ENCODE data around the gene ZNF106.
A peak's percentile ranks its signal among the peaks of the same experiment; 100 is the strongest.

Gene ZNF106

DNA sequence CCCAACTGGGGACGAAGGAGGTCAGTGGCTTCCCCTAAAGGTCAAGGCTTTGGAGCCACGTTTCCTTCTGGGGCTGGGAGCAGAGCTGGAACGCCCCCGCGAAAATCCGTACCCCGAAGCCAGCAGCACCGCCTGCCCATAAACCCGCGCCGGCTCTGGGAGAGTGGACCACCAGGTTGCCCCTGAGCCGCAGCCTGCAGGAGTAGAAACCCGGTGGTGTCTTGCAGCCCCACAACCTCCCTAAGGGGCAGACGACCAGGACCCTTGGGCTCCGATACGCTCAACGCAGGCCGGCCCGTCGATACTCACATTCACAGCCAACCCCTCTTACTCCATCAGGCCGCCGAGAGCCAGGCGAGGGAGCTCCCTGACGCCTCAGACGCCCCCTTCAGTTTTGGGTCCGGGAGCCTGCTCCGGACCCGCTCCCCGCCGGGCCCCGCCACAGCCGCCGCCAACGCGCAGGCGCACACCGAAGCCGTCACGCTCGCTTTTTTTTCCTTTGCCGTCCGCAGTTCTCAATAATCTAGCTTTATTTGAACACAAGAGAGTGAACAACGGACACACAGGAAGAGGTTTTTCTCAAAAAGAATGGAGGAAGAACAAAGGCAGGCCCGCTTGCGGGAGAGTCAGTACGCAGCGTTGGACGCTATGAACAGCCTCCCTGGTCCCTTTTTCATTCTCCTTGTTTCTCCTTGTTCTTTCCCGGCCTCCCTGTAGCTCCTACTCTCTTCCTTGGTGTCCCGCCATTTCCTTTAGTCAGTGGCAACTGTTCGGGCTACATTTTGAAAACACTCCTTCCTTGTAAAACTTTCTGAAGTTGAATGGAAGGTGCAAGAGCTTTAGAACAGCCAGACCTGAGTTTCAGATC, at the start of gene ZNF106:
TSS of gene ZNF106 (minus strand) at position 471 of the 868 bp plus-strand sequence. CDS start 18,852 bp downstream, outside the sequence.
- DNase-seq, result peak; percentile 36 to 91 (median 80)

DNA sequence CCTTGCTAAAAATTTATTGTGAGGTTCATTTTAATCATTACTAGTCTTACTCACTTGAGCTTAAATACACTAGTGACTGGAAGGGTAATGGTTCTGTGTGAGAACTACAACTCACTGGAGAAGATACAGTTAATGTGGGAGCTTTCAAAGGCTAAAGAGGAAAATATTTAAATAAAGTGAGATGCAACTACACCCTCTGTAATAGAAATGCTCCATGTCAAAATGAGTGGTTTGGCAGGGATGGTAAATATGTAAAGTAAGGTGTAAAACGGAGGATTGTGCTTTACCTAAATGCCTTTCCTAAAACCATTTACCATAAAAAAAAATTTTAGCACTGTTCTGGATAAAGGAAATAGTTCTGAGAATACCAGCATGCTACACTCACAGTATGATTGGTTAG, 42.3 kb upstream of the ZNF106 start:
- DNase-seq, result no peak

DNA sequence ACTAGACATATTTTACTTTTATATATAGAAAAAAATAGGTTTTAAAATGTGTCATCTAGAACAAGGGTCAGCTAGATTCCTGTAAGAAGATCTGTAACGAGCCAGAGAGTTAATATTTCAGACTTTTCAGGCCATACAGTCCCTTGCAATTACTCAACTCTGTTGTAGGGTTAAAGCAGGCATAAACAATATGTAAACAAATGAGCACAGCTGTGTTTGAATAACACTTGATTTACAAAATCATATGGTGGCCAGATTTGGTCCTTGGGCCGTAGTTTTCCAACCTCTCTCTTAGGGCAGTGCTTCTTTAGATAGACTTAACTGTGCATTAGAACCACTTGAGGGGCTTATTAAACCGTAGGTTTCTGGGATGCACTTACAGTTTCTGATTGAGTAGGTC, 38.0 kb upstream of the ZNF106 start:
- no peak for DNase-seq

DNA sequence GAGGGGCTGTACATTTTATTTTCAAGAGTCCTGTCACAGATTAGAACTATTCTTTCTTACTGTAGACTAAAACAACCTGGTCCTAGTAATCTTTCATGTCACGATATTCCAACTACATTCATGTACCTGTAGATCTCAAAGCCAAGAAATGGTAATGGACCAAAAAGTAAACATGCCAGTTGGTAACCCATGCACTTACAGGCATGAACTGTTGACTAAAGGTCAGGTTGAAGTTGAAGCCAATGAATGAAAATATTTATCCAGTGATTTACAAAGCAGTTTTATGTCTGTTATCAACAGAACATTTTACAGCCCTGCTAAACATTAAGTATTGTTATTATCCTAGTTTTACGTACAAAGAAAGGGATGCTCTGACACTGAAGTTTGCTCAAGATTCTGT, 32.4 kb upstream of the ZNF106 start:
- no peak for DNase-seq

DNA sequence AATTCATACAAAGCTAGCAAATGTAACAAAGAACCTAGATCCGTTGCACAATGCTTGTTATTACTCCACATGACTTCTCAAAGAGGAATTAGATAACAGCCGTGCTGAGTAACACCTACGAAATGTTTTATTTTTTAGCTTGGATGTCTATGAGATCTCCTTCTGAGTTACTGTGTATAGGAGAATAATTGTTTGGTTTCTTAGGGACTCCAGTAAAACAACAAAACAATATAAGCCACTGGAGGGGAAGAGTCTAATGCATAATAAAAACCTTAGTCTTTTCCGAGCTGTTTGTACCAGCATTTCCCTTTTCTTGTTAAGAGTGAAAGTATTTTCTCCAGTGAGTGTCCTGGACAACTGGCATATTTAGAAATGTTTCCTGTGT, 20.1 kb upstream of the ZNF106 start:
- DNase-seq, result no peak

DNA sequence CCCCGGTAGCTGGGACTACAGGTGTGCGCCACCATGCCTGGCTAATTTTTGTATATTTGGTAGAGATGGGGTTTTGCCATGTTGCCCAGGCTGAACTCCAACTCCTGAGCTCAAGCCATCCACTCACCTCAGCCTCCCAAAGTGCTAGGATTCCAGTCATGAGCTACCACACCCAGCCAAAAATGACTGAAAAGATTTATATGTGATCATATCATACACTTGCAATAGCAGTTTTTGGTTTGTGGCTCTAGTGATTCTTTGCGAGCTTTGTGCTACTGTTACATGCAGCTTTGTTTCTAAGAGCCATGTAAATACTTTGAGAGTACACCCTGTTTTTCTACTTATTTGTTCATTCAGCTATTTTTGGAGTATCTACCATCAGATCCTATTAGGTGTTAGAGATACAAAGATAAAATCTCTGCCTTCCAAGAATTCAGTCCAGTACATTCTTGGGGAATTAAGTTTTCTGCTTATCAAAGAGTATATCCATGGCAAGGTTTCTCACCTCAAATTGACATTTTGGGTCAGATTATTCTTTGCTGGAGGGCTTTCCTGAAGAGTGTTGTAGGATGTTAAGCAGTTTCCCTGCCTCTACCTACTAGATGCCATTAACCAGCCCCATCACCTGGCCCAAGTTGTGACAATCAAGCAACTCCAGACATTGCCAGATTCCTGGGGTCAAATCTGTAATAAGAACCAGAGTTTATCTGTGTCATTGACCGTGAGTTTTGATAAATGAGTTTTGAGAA, 19.5 kb upstream of the ZNF106 start:
- DNase-seq, result no peak

DNA sequence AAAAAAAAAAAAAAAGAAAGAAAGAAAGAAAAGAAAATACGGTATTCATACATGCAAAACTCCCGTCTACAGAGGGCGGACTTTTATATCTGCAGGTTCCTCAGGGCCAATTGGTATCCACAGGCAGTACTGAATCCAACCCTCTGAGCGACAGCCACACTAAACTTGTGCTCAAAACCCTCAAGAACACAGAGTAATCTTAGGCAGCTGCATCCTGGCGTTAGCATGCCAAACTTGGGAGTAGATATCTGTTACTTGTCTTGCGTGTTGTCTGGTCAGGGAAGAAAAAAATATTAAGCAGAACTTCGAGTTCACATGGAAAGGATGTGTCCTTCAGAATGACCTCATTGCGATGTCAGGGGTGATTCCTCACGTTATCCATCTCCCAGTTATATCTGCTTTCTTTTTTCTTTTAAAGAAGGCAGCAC, 17.3 kb upstream of the ZNF106 start:
- no peak for DNase-seq

DNA sequence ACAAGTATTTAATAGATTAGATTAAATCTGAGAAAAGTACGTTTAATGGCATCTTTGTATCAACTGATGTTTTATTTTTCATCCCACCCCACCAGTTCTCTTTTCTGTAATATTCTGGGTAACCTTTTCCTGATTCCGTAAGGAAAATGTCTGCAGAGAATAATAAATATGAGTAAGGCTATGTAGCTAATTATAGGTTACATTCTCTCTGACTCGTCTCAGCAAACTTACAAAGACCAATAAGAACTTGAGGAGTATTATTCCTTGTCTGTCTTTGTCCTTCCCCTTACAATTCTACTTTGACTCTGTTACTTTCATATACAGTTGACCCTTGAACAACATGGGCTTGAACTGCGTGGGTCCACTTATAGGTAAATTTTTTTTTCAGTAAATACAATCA, 16.6 kb upstream of the ZNF106 start:
- no peak for DNase-seq

DNA sequence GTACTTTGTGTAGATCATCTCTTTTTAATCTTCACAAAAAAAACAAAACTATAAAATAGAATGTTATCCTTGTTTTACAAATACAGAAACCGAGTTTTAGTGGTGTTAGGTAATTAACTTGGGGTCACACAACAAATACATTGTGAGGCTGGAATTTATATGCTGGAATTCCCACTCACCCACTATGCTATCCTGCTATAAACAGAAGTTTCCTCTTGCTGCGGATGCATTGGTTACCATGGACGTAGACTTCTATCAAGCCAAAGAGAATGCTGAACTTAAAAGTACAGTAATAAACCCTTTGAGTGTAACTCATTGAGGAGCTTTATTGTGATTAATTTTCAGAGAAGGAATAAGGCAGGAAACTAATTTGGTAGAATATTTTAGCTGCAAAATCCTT, 13.7 kb upstream of the ZNF106 start:
- no peak for DNase-seq

DNA sequence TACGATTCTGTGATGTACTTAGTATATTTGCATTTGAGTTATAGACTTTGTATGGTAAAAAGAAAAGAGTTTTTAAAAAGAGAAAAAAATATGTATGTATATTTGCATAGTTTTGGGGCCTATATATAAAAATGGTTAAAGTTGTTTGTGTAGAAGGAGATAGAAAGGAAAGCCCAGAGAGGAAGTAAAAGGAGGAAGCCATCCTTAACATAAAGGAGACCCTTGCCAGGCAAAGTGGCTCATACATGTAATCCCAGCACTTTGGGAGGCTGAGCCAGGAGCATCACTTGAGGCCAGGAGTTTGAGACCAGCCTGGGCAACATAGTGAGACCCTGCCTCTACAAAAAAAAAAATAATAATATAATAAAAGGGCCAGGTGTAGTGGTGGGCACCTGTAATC, 12.9 kb upstream of the ZNF106 start:
- no peak for DNase-seq

DNA sequence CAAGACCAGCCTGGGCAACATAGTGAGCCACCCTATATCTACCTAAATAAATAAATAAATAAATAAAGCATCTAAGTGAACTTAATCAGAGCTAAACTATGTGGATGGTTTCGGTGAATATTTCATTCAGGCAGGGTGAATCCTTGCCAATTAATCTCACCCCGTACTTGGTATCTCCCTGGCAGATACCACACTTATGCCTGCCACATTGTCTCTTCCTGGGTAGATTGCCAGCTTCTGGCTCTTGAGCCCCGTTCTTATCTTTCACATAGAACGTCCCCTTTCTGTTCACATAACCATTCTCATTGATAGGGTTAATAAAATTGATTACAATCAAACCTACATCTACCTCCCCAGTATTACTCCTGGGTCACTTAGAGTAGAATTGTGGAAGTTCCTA, 11.5 kb upstream of the ZNF106 start:
- no peak for DNase-seq

DNA sequence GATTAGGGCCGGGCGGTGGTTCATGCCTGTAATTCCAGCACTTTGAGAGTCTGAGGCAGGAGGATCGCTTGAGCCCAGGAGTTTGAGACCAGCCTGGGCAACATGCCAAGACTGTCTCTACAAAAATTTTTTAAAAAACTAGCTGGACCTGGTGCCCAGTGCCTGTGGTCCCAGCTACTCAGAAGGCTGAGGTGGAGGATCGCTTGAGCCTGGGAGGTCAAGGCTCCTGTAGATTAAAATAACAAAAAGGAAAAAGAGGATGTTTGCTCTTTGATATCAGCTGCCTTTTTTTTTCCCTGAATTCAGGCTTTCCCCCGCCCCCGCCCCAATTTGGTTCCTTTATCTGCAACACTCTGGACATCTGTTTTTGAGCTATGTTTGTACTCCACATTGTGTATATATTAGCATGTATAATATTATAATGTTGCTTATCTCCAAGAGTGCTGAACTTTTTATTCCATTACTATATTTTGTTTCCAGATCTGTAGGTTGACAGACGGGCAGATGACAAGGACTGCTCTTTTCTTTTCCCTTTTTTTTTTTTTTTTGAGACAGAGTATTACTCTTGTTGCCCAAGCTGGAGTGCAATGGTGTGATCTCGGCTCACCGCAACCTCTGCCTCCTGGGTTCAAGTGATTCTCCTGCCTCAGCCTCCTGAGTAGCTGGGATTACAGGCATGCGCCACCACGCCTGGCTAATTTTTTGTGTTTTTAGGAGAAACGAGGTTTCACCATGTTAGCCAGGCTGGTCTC, 9.1 kb upstream of the ZNF106 start:
- DNase-seq, result peak in 1 of 56 donors; percentile 1

DNA sequence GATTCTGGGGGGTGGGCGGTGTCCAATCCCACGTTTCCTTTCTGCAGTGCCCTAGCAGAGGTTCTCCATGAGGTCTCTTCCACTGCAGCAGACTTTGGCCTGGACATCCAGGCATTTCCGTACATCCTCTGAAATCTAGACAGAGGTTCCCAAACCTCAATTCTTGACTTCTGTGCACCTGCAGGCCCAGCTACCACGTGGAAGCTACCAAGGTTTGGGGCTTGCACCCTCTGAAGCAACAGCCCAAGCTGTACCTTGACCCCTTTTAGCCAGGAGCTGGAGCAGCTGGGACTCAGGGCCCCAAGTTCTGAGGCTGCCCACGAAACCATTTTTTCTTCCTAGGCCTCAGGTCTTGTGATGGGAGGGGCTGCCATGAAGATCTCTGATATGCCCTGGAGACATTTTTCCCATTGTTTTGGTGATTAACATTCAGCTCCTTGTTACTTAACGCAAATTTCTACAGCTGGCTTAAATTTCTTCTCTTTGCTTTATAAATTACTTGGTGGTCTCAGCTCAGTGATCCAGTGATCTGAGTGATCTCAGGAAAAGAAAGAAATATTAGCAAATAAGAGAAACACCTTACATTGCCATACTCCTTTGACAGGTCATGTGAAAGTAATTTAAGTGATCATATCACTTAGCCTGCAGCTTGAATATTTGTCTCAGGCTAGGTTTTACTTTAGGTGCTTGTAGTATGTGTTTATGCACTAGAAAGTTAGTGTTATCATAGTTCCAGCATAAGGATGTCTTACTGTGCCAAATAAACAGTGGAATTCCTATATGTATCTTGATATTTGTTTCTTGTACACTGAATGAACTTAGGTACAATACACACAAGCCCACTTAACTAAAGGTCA, 7.5 kb upstream of the ZNF106 start:
- DNase-seq, result no peak

DNA sequence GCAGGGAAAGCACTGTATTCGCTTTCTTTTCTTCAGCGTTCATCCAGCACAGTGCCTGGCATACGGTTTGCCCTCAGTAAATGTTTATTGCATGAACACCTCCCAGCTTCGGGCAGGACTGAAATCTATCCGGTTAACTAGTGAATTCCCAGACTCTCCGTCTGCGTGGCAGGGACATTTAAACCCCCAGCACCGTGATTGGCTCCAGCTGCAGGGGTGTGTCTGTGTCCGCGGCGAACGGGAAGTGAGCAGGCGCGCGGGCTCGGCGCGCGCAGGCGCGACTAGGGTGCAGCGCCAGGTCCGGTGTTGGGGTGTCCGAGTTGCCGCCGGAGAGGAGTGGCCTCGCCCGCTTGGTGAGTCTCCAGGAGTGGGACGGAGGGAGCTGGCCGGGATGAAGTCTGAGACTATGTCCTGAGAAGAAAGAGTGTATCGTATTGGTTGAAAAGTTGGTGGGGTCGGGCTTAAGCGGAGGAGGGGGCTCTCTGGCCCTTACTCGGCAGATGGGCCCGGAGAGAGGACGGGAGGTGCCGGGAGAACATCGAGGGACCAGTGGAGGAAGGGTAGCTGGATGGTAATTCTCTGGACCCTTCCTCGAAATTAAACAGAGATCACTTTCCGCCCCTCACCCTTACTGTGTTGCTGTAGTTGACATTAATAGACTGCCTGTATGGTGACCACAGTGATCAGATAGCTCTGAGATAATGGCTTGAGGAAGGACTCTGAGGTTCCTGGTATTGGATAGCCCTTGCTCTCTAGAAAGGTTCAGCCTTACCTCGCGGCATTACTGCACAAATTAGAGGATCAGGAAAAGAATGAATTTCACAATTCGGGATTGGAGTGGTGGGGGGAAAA, 4.6 kb upstream of the ZNF106 start, which contains the start of gene SNAP23:
TSS of gene SNAP23 (plus strand) at position 274 of the 852 bp plus-strand sequence. CDS start 16,213 bp downstream, outside the sequence.
- peak; percentile 12 to 95 (median 87) for DNase-seq

DNA sequence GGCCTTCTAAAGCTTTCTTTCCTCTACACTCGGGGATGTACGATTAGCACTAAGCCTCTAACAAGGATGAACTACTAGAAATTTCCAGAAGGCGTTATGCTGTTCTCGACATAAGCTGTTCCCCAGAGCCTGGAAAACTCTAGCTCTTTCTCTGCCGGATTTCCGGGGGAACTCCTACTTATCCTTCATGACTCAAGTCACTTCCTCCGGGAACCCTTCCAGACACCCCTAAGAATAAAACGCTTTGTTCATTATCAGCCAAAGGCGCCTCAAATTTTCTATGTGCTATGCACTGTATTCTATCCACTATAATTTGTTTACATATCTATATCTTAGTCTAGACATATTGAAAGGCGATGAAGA, 4.0 kb upstream of the ZNF106 start:
- DNase-seq, result peak in 45 of 56 donors; percentile 4 to 80 (median 43)

DNA sequence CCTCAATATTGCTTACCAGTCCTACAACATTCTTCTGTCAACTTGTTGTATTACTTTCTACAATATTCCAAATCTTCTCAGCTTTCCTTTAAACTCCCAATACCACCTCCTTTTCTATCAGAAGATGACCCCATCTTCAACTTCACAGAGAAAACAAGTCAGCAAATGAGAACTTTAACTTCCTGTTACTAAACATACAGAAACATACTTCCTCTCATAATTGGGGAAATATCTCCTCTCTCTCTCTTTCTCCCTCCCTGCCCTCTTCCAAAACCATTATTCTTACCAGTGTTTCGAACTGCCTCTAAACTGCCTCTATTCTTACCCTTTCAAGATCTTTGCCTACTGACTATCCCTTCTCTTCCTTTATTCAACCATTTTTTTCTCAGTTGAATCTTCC, 2.7 kb upstream of the ZNF106 start:
- no peak for DNase-seq

DNA sequence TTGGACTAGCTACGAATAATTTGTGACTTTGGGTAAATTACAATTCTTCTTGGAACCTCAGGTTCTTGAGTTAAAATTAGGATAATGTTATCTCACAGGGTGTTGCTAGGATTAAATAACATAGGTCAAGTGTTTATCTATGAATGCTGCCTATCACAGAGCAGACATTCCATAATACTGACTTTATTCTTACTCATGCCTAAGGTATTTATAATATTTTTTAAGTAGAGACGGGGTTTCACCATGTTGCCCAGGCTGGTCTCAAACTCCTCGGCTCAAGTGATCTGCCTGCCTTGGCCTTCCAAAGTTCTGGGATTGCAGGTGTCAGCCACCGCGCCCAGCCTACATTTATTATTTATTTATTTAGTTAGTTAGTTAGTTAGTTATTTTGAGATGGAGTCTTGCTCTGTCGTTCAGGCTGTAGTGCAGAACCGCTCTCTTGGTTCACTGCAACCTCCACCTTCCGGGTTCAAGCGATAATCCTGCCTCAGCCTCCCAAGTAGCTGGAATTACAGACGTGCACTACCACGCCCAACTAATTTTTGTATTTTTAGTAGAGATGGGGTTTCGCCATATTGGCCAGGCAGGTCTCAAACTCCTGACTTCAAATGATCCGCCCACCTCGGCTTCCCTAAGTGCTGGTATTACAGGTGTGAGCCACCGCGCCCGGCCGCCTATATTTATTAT, 741 bp upstream of the ZNF106 start:
- DNase-seq, result no peak

DNA sequence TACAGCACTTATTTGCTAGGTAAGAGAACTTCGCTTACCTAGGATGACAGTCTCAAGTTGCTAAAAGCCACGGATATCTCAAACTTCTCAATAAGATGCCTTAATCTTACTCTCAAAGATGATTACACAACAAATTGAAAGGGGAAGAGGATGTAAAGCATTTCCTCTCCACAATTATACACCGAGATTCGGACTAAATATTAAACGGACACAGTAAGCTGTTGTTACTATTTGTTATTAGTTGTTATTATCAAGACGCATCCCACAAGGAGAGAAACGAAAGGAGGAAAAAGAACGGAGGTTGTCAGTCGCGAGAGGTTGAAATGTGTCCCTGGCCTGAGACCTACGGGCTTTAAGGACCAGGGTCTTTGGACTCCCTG, 660 bp downstream of the ZNF106 start:
- no peak for DNase-seq

DNA sequence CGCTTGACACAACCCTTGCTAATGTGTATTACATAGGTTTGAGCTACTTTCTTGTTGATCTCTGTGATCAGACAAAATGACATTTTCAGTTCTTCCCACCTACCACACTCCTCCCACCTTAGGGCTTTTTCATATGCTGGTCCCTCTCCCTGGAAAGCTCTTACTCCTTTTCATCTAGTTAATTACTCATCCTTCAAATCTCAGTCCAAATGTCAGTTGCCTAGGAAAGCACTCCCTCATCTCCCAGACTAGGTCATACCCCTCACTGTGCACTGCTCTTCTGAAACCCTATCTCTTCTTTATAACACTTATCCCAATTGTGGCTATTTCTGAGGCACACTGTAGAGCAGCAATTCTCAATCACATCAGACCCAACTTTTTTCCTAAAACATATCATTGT, 7.3 kb downstream of the ZNF106 start:
- no peak for DNase-seq
